GM23338 (cell line): Measurements from ENCODE around the gene EXOC6B.

ENCODE experiments used
- CREB1 ChIP-seq: fragments of 250-450 bp; sonication (Bioruptor Pico); IDR thresholded peaks from 2 replicates; pipeline ENCODE4 v1.5.0; 2020; ENCODE audit warnings: low read depth, mild to moderate bottlenecking, moderate library complexity
- EZH2 ChIP-seq: fragments of 200-600 bp; sonication (generic); IDR thresholded peaks from one replicate; pipeline ENCODE4 v1.8.0; 2017; ENCODE audit warnings: antibody characterized with exemption, mild to moderate bottlenecking, low read depth; ENCODE audit not compliant: unreplicated experiment
- EZH2phosphoT487 ChIP-seq: fragments of 200-600 bp; sonication (generic); IDR thresholded peaks from one replicate; pipeline ENCODE4 v1.8.1; 2018; ENCODE audit warnings: antibody characterized with exemption; ENCODE audit not compliant: unreplicated experiment
- JUNB ChIP-seq: IDR thresholded peaks from one replicate; pipeline ENCODE4 v1.6.1; 2016; ENCODE audit warnings: antibody characterized with exemption; ENCODE audit not compliant: unreplicated experiment
- NANOG ChIP-seq: IDR thresholded peaks from 2 replicates; pipeline ENCODE4 v1.6.1; 2016; ENCODE audit warnings: antibody characterized with exemption, borderline replicate concordance
- POLR2AphosphoS5 ChIP-seq: IDR thresholded peaks from 2 replicates; pipeline ENCODE4 v1.6.1; 2016; ENCODE audit warnings: antibody characterized with exemption, low read depth
- STAT1 ChIP-seq: IDR thresholded peaks from one replicate; pipeline ENCODE4 v1.6.1; 2016; ENCODE audit warnings: antibody characterized with exemption; ENCODE audit not compliant: unreplicated experiment
- ZNF114 ChIP-seq: fragments of 250-450 bp; sonication (Bioruptor Pico); IDR thresholded peaks from 2 replicates; pipeline ENCODE4 v1.5.0; 2020; ENCODE audit warnings: mild to moderate bottlenecking, moderate library complexity
- ZNF331 ChIP-seq: fragments of 250-450 bp; sonication (Bioruptor Pico); IDR thresholded peaks from 2 replicates; pipeline ENCODE4 v1.5.0; 2020; ENCODE audit warnings: low read depth, mild to moderate bottlenecking, moderate library complexity
- TF ChIP-seq, protein P1 (sequence below), 2 experiments: fragments of 200-600 bp in 1 of 2; sonication (generic) in 1 of 2; conservative IDR thresholded peaks; 2 replicates each; pipeline versions ENCODE4 v1.5.1 to v1.6.1; 2016 to 2017; ENCODE audit warnings: antibody characterized with exemption in 2 of 2, low read depth in 2 of 2, mild to moderate bottlenecking in 2 of 2, moderate library complexity in 1 of 2
- TF ChIP-seq, protein P2 (sequence below): IDR thresholded peaks from one replicate; pipeline ENCODE4 v1.6.1; 2018; ENCODE audit warnings: antibody characterized with exemption; ENCODE audit not compliant: unreplicated experiment
- TF ChIP-seq, protein P3 (sequence below): IDR thresholded peaks from 2 replicates; pipeline ENCODE4 v1.6.1; 2016; ENCODE audit warnings: antibody characterized with exemption
- TF ChIP-seq, protein P4 (sequence below): fragments of 250-450 bp; sonication (Bioruptor Pico); IDR thresholded peaks from 2 replicates; pipeline ENCODE4 v1.5.0; 2020; ENCODE audit warnings: mild to moderate bottlenecking, moderate library complexity

DNA sequence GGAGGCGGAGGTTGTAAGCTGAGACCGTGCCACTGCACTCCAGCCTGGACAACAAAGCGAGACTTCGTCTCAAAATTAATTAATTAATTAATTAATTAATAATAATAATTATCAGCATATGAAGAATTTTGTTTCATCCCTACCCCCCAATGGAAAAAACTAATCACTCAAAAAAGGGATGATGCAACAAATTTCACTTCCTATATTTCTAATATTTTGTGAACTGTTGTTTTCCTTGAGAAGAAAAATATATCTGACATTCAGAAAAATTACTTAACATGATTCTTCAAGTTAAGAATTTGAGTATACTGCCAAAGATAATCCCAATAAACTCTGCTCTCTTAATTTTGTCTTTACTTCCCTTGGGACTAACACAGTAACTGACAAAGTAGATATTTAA, 28.1 kb downstream of the EXOC6B start:
- TF ChIP-seq EZH2phosphoT487: no peak
- TF ChIP-seq, protein P1, sequence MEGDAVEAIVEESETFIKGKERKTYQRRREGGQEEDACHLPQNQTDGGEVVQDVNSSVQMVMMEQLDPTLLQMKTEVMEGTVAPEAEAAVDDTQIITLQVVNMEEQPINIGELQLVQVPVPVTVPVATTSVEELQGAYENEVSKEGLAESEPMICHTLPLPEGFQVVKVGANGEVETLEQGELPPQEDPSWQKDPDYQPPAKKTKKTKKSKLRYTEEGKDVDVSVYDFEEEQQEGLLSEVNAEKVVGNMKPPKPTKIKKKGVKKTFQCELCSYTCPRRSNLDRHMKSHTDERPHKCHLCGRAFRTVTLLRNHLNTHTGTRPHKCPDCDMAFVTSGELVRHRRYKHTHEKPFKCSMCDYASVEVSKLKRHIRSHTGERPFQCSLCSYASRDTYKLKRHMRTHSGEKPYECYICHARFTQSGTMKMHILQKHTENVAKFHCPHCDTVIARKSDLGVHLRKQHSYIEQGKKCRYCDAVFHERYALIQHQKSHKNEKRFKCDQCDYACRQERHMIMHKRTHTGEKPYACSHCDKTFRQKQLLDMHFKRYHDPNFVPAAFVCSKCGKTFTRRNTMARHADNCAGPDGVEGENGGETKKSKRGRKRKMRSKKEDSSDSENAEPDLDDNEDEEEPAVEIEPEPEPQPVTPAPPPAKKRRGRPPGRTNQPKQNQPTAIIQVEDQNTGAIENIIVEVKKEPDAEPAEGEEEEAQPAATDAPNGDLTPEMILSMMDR (conservative IDR thresholded peaks at IDR 0.05; ENCODE audit: low read depth in 2 of 2): no peak
- TF ChIP-seq EZH2: no peak
- TF ChIP-seq, protein P2, sequence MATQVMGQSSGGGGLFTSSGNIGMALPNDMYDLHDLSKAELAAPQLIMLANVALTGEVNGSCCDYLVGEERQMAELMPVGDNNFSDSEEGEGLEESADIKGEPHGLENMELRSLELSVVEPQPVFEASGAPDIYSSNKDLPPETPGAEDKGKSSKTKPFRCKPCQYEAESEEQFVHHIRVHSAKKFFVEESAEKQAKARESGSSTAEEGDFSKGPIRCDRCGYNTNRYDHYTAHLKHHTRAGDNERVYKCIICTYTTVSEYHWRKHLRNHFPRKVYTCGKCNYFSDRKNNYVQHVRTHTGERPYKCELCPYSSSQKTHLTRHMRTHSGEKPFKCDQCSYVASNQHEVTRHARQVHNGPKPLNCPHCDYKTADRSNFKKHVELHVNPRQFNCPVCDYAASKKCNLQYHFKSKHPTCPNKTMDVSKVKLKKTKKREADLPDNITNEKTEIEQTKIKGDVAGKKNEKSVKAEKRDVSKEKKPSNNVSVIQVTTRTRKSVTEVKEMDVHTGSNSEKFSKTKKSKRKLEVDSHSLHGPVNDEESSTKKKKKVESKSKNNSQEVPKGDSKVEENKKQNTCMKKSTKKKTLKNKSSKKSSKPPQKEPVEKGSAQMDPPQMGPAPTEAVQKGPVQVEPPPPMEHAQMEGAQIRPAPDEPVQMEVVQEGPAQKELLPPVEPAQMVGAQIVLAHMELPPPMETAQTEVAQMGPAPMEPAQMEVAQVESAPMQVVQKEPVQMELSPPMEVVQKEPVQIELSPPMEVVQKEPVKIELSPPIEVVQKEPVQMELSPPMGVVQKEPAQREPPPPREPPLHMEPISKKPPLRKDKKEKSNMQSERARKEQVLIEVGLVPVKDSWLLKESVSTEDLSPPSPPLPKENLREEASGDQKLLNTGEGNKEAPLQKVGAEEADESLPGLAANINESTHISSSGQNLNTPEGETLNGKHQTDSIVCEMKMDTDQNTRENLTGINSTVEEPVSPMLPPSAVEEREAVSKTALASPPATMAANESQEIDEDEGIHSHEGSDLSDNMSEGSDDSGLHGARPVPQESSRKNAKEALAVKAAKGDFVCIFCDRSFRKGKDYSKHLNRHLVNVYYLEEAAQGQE: no peak
- TF ChIP-seq POLR2AphosphoS5: no peak
- no peak for TF ChIP-seq ZNF331 (CRISPR knock-in tag)
- TF ChIP-seq JUNB: no peak
- no peak for TF ChIP-seq NANOG
- TF ChIP-seq, protein P3, sequence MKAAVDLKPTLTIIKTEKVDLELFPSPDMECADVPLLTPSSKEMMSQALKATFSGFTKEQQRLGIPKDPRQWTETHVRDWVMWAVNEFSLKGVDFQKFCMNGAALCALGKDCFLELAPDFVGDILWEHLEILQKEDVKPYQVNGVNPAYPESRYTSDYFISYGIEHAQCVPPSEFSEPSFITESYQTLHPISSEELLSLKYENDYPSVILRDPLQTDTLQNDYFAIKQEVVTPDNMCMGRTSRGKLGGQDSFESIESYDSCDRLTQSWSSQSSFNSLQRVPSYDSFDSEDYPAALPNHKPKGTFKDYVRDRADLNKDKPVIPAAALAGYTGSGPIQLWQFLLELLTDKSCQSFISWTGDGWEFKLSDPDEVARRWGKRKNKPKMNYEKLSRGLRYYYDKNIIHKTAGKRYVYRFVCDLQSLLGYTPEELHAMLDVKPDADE: no peak
- TF ChIP-seq ZNF114 (CRISPR knock-in tag): no peak
- no peak for TF ChIP-seq CREB1 (CRISPR knock-in tag)
- TF ChIP-seq, protein P4, sequence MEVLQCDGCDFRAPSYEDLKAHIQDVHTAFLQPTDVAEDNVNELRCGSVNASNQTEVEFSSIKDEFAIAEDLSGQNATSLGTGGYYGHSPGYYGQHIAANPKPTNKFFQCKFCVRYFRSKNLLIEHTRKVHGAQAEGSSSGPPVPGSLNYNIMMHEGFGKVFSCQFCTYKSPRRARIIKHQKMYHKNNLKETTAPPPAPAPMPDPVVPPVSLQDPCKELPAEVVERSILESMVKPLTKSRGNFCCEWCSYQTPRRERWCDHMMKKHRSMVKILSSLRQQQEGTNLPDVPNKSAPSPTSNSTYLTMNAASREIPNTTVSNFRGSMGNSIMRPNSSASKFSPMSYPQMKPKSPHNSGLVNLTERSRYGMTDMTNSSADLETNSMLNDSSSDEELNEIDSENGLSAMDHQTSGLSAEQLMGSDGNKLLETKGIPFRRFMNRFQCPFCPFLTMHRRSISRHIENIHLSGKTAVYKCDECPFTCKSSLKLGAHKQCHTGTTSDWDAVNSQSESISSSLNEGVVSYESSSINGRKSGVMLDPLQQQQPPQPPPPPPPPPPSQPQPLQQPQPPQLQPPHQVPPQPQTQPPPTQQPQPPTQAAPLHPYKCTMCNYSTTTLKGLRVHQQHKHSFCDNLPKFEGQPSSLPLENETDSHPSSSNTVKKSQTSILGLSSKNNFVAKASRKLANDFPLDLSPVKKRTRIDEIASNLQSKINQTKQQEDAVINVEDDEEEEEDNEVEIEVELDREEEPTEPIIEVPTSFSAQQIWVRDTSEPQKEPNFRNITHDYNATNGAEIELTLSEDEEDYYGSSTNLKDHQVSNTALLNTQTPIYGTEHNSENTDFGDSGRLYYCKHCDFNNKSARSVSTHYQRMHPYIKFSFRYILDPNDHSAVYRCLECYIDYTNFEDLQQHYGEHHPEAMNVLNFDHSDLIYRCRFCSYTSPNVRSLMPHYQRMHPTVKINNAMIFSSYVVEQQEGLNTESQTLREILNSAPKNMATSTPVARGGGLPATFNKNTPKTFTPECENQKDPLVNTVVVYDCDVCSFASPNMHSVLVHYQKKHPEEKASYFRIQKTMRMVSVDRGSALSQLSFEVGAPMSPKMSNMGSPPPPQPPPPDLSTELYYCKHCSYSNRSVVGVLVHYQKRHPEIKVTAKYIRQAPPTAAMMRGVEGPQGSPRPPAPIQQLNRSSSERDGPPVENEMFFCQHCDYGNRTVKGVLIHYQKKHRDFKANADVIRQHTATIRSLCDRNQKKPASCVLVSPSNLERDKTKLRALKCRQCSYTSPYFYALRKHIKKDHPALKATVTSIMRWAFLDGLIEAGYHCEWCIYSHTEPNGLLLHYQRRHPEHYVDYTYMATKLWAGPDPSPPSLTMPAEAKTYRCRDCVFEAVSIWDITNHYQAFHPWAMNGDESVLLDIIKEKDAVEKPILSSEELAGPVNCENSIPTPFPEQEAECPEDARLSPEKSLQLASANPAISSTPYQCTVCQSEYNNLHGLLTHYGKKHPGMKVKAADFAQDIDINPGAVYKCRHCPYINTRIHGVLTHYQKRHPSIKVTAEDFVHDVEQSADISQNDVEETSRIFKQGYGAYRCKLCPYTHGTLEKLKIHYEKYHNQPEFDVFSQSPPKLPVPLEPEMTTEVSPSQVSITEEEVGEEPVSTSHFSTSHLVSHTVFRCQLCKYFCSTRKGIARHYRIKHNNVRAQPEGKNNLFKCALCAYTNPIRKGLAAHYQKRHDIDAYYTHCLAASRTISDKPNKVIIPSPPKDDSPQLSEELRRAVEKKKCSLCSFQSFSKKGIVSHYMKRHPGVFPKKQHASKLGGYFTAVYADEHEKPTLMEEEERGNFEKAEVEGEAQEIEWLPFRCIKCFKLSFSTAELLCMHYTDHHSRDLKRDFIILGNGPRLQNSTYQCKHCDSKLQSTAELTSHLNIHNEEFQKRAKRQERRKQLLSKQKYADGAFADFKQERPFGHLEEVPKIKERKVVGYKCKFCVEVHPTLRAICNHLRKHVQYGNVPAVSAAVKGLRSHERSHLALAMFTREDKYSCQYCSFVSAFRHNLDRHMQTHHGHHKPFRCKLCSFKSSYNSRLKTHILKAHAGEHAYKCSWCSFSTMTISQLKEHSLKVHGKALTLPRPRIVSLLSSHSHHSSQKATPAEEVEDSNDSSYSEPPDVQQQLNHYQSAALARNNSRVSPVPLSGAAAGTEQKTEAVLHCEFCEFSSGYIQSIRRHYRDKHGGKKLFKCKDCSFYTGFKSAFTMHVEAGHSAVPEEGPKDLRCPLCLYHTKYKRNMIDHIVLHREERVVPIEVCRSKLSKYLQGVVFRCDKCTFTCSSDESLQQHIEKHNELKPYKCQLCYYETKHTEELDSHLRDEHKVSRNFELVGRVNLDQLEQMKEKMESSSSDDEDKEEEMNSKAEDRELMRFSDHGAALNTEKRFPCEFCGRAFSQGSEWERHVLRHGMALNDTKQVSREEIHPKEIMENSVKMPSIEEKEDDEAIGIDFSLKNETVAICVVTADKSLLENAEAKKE (CRISPR knock-in tag): no peak
- TF ChIP-seq STAT1: no peak
